Dedifferentiated amniotic fluid mesenchymal stem cell (primary cell): ENCODE measurements around the gene SLCO4A1.

Experiments
- DNase-seq: peaks from one replicate; pipeline ENCODE4 v3.0.0-alpha.2; 2016; ENCODE audit errors: extremely low spot score

The SLCO4A1 gene

DNA sequence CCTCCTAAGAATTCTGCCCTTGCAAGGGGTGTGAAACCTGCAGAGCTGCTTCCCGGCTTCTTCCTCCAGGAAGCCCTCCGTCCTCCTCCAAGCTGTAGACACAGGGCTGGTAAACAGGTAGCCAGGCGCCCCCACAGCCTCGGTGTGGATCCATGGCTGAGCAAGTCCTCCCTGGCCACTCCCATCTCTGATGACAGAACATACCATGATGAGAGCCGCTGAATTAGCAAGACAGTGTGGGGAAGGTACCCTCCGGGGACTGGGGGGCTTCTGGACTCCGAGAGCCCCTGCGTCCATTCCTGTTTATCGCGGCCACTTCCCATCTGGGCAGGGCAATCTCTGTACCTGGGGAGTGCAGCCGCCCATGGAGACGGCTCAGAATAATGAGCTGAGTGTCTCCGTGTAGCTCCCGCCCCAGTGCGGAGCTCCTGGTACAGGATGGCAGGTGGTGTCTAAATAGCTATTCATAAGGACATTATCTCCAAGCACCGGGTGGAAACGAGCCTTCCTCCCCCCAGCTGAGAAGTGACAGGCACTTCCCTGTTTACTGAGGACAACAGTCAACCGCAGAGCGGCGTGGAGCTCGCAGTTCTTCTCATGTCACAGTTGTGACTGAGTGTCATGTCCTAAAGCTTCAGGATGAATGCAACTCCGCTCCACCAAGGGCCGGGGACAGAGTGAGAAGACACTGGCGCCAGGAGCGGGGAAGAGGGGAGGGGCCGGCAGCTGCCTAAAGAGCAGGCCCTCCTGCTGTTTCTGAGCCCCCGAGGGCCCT lies 43.7 kb downstream of the SLCO4A1 start:
- DNase-seq: no peak

- no peak for DNase-seq
These were observed 44.8 kb downstream of the SLCO4A1 start for GRCh38 chr20:62686869-62687830.

- DNase-seq: no peak
These were observed 45.8 kb downstream of the SLCO4A1 start for GRCh38 chr20:62688083-62688482.

DNA sequence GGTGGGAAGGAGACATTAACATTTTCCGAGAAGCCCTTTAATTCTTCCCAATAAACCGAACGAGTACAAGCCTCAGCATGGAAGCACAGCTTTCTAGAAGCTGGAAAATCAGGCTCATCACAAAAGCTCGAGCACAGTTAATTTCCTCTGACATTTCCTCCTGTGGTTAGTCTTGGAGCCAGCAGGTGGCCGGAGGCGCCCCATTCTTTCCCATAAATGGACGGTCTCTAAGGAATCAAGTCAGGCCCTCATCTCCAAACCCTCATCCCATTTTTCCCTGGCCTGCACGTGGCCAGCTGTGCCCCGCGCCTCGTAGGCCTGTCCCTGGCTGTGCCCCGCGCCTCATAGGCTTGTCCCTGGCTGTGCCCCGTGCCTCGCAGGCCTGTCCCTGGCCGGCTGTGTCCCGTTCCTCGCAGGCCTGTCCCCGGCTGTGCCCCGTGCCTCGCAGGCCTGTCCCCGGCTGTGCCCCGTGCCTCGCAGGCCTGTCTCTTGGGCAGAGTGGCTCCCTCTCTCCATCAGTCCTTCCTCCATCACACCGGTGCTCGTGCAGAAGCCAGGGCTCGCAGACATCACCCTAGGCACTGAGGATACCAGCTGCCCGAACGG lies 46.7 kb downstream of the SLCO4A1 start:
- DNase-seq: no peak

- DNase-seq: no peak
These were observed 47.6 kb downstream of the SLCO4A1 start for GRCh38 chr20:62689861-62690260.

DNA sequence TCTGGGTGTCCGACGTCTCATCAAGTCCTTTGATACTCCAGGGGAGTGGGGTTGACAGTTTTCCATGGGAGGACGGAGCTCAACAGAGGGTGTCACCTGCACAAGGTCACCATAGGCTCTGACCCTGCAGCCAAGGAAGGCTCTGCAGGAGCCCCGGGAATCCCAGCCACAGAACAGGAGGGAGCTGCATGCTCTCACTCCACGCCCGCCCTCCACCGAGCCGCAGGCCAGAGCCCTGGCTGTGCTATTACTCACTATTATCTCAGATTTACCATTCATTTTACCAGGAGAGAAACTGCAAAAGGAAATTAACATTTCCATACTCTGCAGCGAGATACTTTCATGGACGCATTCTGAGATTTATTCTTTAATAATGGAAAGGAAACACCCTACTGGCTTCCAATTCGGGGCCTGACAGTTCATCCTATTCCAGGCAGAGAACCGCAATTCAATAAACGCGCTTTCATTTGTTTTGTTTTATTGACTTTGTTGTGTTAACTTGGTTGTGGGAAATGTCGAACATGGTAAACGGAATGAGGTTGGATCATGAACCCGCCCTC lies 48.0 kb downstream of the SLCO4A1 start:
- no peak for DNase-seq

- DNase-seq: no peak
These were observed 49.2 kb downstream of the SLCO4A1 start for GRCh38 chr20:62691487-62691886.

DNA sequence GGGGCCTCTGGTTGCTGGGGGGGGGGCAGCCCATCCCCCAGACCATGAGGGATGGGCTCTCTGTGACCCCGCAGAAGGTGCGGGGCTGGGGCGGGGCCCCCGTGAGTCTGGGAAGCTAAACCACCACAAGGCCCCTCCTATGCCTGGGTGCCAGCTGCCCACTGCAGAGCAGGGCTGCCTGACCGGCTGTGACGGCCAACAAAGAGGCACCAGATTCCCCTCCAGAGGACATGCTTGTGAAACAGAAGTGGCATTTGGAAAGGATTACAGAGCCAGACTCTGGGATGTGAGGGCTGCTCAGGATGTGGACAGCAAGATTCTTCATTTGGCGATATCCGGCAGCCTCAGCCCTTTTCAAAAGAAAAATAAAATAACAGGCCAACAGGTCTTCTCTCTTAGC lies 49.9 kb downstream of the SLCO4A1 start:
- no peak for DNase-seq

DNA sequence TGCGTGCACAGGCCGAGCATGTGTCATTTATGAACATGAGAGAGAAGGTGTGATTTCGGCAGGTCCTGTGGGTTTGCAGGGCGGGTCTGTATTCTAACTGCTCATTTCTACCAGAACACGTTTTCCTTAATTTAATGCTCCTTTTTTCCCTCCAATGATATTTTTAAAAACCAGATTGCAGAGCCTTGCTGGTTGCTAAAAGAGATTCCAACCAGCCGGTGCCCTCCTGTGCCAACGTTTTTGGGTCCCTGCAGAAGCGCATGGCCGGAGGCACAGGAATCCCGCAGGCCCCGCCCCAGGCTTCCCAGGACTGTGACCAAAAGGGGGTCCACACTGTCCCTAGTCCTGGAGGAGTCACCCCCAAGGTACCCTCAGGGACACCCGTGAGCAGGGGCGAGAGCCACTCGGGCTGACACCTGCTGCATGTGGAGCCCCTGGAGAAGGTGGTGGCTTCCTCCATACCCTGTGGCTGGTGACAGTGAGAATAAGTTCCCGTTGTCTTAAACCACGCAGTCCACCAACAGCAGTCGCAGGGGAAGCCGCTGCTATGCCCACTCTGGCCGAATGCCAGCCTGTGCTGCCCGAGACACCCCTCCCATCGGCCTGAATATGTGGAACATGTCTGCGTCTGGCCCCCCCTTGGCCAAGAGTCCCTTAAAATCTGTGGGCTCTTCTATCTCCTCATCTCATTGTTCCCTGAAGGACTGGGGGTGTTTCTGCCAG lies 50.7 kb downstream of the SLCO4A1 start:
- DNase-seq: no peak

- no peak for DNase-seq
These were observed 51.2 kb downstream of the SLCO4A1 start for GRCh38 chr20:62693524-62693922.

DNA sequence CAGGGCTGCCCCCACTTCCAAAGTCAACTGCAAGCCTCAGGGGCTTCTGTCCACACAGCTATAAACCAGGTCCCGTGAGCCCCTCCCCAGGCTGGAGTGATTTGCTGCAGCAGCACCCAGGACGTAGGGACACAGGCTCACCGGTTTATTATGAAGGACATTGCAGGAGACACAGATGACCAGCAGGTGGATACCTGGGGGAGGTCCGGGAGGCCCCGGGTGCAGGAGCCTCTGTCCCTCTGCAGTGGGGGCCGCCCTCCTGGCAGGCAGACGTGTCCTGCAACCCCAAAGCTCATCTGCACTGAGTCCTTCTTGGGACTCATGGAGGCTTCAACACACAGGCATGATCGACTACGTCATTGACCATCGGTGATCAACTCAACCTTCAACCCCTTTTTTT lies 51.8 kb downstream of the SLCO4A1 start:
- DNase-seq: no peak

GRCh38 chr20:62694868-62695267 lies 52.6 kb downstream of the SLCO4A1 start:
- no peak for DNase-seq

DNA sequence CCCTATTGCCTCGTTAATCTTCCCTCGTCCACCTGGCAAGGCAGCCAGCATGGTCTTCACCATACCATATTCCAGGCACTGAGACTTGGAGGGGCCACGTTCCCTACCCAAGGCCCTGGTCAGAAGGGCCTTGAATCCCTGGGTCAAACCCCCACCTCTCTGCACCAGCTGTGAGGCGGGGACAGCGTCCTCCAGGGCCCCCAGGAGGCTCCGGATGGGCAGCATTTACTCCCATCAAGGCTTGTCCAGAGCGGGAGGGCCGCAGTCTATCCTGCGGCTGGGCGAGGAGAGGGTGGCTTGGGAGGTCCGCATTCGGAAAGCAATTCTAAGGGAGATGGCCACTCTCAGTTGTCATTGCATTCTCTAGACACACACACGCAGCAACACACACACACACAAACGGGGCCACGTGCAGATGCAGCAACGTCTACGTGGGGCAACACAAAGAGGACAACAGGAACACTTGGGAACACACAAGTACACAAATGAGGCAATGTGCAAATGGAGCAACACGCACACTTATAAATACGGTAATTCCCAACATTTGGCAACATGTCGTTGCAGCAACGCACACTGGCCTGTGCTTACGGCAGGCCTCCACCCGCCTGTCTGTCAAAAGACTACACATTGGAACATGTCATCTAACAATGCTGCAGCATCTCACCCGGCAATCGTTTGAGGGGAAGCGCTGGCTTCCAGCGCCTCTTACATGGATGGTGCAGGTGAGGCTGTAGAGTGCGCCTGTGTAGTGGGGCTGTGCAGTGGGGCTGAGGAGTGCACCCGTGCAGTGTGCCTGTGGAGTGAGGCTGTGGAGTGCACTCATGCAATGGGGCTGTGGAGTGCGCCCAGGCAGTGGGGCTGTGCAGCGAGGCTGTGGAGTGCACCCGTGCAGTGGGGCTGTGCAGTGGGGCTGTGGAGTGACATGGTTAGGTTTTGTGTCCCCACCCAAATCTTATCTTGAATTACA lies 53.4 kb downstream of the SLCO4A1 start:
- DNase-seq: no peak

DNA sequence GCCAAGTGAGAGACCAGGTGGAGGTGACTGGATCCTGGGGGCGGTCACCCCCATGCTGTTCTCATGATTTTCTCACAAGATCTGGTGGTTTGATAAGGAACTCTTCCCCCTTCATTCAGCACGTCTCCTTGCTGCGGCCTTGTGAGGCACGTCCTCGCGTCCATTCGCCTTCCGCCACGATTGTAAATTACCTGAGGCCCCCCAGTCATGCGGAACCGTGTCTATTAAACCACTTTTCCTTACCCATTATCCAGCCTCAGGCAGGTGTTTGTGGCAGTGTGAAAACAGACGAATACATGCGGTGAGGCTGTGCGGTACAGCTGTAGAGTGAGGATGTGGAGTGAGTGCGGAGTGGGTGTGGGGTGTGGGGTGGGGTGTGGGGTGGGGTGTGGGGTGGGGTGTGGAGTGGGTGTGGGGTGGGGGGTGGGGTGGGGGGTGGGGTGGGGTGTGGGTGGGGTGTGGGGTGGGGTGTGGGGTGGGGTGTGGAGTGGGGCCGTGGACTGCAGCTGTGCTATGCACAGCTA lies 54.2 kb downstream of the SLCO4A1 start:
- no peak for DNase-seq

DNA sequence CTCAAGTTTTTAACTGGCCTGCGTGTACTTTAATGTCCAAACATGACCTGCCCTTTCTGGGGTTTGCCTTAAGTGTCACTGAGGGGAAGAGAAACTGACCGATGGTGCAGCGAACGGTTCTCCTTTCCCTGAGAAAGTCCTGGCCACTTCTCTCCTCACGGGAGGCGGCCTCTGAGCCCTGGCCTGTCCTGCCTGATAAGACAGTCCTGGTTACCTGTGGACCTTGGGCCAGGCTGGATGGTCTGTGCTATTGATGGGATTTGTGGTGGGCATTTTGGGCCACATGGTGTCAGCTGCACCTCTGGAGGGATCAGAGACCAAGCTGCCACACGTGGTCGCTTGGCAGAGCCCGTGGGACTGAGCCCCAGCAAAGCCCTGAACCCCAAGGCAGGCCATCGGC lies 54.7 kb downstream of the SLCO4A1 start:
- DNase-seq: no peak

- no peak for DNase-seq
These were observed 55.2 kb downstream of the SLCO4A1 start for GRCh38 chr20:62697468-62697912.

- no peak for DNase-seq
These were observed 55.9 kb downstream of the SLCO4A1 start for GRCh38 chr20:62698231-62698630.

DNA sequence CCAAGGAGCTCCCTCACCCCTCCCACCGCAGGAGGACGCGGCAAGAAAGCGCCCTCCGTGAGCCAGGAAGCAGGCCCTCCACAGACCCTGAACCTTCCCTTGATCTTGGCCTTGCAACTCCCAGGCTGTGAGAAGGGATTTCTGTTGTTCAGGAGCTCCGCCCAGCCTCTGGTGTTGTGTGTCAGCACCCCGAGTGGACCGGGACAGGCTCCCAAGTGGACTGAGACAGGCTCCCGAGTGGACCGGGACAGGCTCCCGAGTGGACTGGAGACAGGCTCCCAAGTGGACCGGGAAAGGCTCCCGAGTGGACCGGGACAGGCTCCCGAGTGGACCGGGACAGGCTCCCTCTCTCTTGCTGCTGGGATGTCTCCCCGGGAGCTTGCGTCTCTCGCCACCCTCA lies 57.0 kb downstream of the SLCO4A1 start:
- no peak for DNase-seq

DNA sequence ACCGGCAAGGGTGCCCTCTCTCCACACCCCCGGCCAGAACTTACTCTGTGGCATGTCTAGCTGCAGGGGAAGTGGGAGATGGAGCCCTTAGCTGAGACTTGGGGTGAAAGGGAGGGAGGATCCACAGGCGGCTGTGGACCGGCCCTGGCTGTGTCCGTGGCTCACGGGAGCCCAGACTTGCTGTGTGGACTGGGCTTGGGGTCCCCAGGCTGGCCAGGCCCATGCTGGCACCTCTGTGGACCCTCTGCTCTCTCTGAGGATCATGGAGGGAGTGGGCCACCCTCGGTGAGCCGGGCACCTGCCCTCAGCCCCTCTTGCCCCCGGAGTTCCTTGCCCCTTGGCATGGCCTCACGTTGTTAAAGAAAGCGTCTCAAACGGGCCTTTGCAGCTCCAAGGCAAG lies 57.4 kb downstream of the SLCO4A1 start:
- no peak for DNase-seq
